HG03175 (cell line): ENCODE measurements around the gene FAM193A.
"Not testable (repeated sequence)": the region's sequence is repeated elsewhere in the genome, so short reads cannot be mapped to it uniquely, and the experiment has no call there.

Source experiments
- ATAC-seq: cut with Tn5 transposase; IDR thresholded peaks from one replicate; pipeline ENCODE4 v1.9.1; 2021; ENCODE audit warnings: mild to moderate bottlenecking, moderate library complexity; ENCODE audit not compliant: unreplicated experiment

Gene FAM193A

DNA sequence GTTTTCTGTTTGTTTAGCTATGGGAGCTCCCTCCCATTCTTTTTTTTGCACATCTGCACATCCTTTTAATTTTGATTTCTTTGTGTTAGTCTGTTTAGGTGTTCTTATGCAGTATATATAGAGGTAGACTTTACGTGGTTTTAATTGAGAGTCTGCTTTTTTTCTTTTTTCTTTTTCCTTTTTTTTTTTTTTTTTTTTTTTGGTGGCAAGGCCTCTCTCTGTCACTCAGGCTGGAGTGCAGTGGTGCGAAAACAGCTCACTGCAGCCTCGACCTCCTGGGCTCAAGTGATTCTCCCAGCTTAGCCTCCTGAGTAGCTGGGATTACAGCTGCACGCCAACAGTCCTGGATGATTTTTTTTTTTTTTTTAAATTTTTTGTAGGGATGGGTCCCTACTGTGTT lies 68.2 kb downstream of the FAM193A start:
- no peak for ATAC-seq

DNA sequence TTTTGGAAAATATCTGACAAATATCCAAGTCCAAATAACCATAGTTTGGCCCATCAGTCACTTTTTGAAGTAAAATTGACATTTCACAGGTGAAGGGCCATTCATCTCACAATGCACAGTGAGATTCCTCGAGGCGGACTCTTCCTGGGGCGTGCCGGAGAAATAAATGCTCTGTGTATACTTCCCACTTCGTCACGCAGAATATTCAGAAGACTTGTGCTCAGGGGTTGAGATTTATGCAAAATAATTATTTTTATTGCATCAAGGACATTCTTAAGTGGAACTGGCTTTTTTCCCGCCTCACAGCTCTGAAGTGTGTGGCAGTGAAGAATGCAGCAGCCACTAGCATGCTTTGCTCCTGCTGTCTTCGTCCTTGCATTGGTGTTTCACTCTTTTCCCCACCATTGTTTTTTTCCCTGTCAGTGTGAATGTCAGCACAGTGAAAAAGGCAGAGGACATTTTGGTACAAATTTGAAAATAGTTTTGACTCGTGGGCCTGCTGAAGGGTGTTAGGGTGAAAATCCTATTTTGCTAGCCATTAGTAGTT lies 70.6 kb downstream of the FAM193A start:
- no peak for ATAC-seq

DNA sequence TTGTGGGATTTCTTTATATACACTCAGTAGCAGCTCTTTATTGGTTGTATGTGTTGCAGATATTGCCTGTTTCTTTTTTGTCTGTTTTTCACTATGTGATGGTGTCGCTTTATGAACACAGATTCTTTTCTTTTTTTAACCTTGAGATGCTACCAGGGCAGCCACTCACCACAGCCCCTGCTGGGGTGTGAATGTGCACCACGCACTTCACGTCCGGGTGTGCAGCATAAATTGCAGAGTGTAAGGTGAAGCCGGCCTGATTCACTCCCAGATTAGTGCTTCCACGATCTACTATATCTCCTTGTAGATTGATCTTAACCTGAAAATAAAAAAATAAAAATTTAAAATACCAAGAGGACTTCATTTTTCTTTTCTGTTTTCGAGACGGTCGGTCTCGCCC lies 71.4 kb downstream of the FAM193A start:
- no peak for ATAC-seq

DNA sequence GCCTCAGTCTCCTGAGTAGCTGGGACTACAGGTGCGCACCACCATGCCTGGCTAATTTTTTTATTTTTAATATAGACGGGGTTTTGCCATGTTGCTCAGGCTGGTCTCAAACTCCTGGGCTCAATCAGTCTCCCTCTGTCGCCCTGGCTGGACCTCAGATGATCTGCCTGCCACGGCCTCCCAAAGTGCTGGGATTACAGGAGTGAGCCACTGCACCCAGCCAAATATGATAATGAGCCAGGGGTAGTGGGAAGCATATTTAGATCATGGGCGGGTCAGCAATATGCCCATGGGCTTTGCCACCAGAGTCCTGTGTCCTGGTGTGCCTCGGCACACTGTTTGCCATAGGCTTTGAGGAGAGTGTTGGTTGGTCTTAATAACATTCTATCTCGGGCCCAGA lies 71.8 kb downstream of the FAM193A start:
- ATAC-seq = no peak

DNA sequence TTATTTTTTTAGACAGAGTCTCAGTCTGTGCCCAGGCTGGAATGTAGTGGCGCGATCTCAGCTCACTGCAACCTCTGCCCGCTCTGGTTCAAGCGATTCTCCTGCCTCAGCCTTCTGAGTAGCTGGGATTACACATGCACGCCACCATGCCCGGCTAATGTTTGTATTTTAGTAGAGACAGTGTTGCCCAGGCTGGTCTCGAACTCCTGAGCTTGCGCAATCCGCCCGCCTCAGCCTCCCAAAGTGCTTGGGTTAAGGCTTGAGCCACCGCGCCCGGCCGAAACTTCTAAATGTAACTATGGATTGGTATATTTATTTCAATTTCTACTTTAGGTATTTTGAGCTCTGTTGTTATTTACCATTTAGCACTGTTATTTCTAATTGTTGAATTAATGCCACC lies 79.4 kb downstream of the FAM193A start:
- no peak for ATAC-seq

DNA sequence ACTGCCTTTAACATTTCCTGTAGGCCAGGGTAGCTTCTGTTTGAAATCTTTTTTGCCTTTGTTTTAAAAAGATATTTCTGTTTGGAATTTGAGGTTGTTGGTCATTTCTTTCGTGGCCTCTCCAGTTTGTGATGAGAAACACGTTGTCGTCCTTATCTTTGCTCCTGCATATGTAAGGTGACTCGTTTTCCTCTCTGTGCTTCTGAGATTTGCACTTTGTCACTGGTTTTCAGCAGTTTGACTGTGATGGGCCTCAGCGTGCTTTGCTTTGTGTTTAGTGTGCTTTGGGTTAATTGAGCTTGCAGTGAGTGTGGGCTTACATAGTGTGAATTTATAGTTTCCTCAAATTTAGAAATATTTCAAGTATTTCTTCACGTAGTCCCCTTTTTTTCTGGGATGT lies 81.5 kb downstream of the FAM193A start:
- ATAC-seq = no peak

DNA sequence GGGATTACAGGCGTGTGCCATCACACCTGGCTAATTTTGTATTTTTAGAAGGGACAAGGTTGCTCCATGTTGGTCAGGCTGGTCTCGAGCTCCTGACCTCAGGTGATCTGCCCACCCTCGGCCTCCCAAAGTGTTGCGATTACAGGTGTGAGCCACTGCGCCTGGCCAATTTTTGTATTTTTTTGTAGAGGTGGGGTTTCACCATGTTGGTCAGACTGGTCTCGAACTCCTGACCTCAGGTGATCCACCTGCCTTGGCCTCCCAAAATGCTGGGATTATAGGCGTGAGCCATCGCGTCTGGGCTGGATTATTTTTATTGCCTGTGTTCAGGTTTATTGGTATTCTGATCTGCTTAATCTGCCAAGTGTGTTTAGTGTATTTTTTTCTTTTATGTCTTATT lies 82.3 kb downstream of the FAM193A start:
- ATAC-seq = not testable (repeated sequence)

DNA sequence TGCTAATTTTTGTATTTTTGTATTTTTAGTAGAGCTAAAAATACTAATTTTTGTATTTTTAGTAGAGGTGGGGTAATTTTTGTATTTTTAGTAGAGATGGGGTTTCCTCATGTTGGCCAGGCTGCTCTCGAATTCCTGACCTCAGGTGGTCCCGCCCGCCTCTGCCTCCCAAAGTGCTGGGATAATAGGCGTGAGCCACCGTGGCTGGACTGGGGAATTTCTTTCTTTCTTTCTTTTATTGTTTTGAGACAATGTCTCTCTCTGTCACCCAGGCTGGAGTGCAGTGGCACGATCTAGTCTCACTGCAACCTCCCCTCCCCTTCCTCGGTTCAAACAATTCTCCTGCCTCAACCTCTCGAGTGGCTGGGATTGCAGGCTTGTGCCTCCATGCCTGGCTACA lies 83.0 kb downstream of the FAM193A start:
- no peak for ATAC-seq

DNA sequence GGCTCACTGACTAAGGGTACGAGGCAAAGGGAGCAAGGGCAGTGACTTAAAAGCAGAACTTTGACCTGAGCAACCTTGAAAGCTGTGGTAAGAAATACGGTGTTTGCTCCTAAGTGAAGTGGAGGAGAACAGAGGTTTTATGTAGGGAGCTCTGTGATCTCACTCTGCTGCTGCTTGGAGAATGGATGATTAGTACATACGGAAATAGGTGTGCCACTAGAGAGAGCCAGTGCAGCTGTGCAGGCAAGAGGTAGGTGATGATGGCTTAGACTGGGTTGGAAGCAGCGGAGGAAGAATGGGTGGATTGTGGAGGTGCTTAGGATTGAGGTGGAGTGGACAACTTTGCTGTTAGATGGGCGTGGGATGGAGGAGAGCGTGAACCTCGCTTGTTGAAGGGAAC lies 85.0 kb downstream of the FAM193A start:
- ATAC-seq = no peak

DNA sequence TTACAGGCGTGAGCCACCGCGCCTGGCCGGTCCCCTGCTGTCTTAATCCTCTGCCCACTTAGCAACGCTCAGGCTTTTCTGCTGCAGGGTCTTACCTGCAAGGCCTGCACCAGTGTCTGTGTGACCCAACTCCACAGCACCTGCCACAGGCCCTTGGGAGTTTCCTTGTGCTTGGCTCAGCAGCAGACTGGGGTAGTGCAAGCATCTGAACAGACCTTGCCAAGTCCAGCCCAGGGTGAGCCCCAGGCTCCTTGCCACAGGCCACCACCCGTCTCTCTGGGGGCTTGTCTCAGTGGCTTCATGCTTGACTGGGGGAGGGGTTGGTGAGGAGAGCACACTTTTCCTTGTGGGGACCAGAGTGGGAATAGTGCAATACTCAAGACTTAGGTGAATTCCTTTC lies 87.0 kb downstream of the FAM193A start:
- no peak for ATAC-seq

DNA sequence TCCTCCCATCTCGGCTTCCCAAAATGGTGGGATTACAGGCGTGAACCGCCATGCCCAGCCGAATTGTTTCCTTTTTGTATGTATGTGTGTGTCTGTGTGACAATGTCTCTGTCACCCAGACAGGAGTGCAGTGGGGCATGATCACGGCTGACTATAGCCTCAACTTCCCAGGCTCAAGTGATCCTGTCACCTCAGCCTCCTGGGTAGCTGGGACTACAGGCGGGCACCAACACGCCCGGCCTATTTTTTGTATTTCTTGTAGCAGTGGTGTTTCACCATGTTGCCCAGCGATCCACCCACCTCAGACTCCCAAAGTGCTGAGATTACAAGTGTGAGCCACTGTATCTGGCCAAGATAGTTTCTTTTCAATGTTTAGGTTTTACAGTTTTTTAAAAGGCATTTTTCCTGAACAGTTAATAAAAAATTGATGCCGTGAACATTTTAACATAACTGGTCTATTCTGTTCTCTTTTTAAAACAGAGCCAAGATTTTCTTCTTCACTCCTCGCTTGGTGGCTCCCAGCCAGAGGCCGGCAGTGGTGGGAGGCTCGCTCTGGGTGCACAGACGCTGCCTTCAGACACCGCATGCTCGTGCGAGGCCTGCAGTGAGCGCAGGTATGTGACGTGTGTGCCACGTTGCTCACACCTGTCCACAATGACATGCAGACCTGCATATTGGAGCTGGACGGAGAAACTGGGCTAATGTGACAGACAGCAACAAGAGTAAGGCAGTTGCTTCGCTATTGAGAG lies 88.5 kb downstream of the FAM193A start:
- ATAC-seq = no peak

DNA sequence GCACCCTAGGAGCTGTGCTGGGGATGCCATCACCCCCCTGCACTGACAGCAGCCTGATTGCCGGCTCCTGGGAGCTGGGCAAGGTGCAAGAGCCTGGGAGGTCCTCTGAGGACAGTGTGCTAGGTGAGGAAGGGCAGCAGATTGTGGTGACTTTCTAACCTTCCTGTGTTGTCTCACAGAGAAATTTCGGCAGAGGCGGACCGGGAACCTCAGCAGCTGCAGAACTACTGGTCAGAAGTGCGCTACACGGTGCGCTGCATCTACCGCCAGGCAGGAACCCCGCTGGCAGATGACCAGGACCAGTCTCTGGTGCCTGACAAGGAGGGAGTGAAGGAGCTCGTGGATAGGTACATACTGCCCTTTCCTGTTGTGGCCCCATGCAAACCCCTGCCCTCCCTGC lies 89.8 kb downstream of the FAM193A start:
- no peak for ATAC-seq

DNA sequence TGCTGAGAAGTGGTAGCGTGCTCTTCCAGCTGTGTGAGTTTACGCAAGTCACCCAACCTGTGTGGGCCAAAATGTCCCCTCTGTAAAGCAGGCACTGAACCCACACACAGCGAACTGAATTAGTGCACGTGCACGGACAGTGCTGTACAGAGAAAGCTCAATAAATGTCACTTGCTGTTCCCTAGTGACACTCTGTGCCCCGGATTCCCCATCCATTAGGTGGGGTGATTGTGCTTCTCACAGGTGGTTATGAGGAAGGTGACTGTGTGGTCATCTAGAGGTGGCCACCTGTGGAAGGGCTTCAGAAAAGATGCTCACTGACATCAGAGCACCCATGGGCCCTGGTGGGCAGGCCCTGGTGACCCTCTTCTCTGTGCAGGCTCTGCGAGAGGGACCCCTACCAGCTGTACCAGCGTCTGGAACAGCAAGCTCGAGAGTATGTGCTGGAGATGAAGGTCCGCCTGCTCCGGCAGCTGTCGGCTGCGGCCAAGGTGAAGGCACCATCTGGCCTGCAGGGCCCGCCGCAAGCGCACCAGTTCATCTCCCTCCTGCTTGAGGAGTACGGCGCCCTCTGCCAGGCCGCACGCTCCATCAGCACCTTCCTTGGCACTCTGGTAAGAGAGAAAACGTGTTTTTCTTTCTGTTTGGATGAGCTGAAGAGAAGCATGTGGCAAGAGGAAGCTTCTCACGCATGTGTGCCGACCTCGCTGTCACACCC lies 94.3 kb downstream of the FAM193A start:
- no peak for ATAC-seq

DNA sequence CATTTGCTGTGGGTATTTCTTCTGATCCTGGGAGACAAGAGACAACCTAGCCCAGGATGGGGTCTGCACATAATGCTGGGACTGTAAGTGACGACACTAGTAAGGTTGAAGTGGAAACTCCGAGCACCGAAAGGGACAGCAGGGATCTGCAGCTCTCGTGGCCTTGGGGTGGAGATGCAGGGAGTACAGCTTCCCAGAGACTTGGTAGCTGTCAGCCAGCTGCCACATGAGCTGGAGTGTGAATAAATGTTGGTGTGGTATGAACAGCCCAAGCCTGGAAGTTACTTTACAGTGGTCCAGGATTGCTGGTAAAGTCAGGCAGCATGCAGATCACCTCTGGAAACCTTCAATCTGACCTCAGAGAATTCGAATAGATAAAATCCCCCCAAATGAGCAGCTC lies 97.6 kb downstream of the FAM193A start:
- no peak for ATAC-seq

DNA sequence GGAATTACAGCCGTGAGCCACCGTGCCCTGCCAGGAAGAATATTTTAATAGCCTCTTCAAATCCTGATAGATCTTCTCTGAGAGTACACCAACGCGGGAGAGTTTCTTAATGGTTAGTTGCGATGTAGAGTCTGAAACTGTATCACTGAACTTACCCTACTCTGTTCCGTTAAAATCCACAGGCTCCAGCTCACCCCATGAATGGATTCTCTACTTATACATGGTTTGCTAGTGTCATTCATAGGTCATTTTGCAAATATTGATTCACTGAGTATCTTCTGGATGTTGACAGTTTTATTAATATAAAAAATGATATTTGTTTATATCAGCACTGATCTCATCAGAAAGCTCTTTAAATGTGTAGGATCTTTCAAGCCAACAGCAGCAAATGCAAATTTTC lies 99.9 kb downstream of the FAM193A start:
- no peak for ATAC-seq

DNA sequence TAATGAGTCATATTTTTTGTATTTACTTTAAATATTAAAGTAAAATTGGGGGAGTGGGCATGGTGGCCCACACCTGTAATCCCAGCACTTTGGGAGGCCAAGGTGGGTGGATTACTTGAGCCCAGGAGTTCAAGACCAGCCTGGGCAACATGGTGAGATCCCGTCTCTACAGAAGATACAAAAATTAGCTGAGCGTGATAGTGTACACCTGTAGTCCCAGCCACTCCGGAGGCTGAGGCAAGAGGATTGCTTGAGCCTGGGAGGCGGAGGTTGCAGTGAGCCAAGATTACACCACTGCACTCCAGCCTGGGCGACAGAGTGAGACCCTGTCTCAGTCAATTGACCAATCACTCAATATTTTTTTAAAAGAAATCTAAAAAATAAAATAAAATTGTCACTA lies 100.5 kb downstream of the FAM193A start:
- not testable (repeated sequence) for ATAC-seq

DNA sequence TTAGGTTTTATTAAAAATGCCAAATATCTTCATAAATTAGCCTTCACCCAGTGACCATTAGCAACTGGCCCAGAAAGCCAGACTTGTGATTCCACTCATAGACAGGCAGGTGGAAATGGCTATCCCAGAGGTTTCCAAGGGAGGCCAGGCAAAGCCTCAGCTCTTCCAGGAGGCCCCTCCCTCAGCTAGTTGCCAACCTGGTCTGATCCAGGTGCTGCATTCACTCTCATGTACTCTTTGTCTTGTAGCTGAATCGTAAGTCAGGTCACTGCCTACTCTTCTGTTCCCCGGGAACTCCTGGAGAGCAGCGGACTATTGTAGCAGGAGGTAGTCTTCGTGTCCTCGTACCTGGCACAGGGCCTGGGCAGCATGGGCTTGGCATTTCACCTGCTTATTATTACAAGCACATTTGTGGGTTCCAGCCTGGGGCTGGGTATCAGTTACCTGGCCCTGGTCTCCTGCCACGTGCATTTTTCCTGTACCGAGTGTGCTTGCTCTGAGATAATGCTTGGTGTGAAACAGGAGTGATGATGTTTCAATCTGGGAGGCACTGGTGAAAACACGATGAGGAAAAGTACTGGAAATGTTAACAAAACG lies 101.6 kb downstream of the FAM193A start:
- ATAC-seq = no peak

DNA sequence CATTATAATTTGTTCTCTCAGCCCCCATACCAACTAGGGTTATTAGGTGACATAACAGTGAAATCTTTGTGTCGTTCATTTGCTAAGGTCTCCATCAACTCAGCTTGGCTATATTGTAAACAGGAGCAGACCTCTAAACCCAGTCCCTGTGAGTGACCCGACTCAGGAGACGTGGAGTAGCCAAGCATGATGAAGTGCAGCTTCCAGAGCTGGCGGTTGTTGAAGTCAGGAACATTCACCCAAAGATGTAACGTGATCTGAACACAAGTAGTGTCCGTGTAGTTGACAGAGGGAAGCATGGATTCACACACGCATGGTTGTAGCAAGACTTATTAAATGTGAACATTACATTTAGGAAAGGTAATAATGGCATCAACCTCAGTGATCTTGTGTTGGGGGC lies 102.3 kb downstream of the FAM193A start:
- ATAC-seq = no peak

DNA sequence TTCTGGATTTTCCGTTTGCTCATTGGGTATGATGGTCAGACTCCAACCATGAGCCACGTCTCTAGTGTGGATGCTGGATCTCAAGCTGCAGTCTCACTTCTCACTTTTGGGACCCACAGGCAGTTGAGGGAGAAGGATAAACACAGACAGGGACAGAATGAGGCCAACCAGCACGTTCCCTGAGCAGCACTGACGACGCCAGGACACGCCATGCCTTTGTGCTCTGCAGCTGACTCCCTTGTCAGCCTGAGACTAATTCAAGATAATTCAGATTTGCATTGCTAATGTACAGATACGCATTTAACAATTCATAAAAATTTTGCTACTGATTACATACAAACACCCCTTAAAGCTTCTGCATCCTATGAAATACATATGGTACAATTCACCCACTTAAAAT lies 106.5 kb downstream of the FAM193A start:
- ATAC-seq = no peak

DNA sequence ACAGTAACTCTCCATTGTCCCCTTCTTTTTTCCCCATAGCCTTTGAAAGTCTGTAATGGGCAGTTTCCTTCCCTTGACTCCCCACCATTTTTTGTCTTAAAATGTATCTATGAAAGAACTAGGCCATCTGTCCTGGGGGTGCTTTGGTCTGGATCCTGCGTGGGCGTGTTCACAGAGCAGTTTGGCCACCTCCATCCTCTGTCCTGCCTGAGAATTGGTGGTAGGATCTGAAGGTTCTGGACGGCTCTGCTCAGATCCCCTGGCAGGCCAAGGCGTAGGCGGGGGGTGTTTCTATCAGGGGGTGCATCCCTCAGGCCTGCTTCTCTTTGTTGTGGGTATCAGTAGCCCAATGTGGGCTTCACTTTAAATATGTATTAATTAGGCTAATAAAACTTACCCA lies 107.1 kb downstream of the FAM193A start:
- no peak for ATAC-seq

DNA sequence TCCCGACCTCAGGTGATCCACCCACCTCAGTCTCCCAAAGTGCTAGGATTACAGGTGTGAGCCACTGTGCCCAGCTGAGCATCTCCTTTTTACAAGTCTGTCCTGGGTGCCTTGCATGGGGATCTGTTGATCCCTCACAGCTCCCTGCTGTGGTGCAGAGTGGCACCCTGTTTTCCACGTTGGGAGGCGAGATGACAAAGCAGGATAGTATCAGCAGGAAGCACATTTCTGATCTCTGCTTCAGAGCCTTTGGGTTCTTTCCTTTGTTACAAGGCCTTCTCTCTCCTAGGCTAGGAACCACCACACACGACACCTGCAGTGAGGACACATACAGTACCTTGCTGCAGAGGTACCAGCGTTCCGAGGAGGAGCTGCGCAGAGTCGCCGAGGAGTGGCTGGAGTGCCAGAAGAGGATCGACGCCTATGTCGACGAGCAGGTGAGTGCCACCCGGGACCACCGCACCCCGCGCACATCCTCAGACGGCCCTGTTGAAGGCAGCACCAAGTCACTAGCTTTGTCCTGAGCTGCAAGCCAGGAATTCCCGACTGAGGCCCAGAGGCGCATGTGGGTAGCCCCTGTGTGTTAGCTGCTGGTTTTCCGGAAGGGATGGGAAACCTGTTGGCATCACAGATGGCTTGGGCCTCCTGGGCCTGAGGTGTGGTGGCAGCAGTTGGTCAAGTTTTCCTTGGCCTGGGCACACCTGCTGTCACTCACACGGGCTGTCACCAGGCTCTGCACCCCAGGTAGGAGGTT lies 110.1 kb downstream of the FAM193A start:
- no peak for ATAC-seq
